ENCODE measurements around the gene TMEM179.

TMEM179 gene

DNA sequence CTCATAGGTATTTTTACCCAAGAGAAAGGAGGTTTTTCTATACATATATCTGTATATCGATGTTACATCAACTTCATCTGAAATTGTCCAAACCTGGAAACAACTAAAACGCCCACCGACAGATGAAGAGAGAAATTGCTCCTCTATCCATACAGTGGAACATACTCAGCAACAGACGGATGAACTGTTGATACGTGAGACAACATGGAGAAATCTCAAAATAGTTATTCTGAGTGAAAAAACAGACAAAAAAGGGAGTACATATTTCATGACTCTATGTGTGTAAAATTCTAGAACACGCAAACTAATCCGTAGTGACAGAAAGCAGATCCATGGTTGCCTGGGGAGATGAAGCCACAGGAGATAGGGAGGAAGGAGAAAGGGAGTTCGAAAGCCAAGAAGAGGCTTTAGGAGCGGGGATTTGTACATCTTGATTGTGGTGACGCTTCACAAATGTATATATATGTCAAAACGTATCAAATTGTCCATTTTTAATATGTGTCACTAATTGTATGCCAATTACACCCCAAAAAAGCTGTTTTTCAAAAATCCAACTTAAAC is 62.6 kb downstream of the TMEM179 start:
- no peak for DNase-seq

Data from stimulated activated CD4-positive, alpha-beta T cell treated with anti-CD3 and anti-CD28 coated beads, Interleukin-4, amount 100 ng/mL, for 24 hours (primary cell).